HEK293 (cell line): Measurements from ENCODE around the gene TTLL13.

Experiments
- CTCF ChIA-PET: fragments of 350-600 bp; formaldehyde crosslinking; extraction: SDS; loops from one replicate; lab custom pipeline; 2021; ENCODE audit warnings: antibody characterized with exemption; lab: Yijun Ruan, JAX
- POLR2A ChIA-PET: fragments of 300-600 bp; formaldehyde crosslinking; extraction: SDS; loops from one replicate; lab custom pipeline; 2020; ENCODE audit warnings: antibody characterized with exemption, inconsistent platforms; lab: Yijun Ruan, JAX
- H3K27ac ChIP-seq: fragments of 200-500 bp; sonication (Bioruptor generic); 2 replicates; pipeline ENCODE4 v1.5.1; 2014; ENCODE audit warnings: low read depth, low read length, control low read depth, inconsistent platforms; ENCODE audit errors: extremely low read depth
- H3K36me3 ChIP-seq, 2 experiments: fragments of 200-500 bp in 1 of 2; sonication (Bioruptor generic) in 1 of 2; 1 replicate in 1 of 2; 2 replicates in 1 of 2; pipeline ENCODE4 v1.5.1; 2014 to 2017; ENCODE audit warnings: inconsistent platforms in 2 of 2, low read length in 2 of 2; ENCODE audit not compliant: control insufficient read depth in 2 of 2, insufficient read depth in 1 of 2
- H3K4me1 ChIP-seq: fragments of 200-500 bp; sonication (Bioruptor generic); 2 replicates; pipeline ENCODE4 v1.5.1; 2014; ENCODE audit warnings: mild to moderate bottlenecking, low read length, inconsistent platforms; ENCODE audit not compliant: control insufficient read depth, insufficient read depth
- H3K4me3 ChIP-seq: 2 replicates; pipeline ENCODE4 v1.5.1; 2011; ENCODE audit warnings: low read depth, mild to moderate bottlenecking, control low read depth, low read length, moderate library complexity
- H3K9me3 ChIP-seq: fragments of 200-500 bp; sonication (Bioruptor generic); 2 replicates; pipeline ENCODE4 v1.5.1; 2014; ENCODE audit warnings: low read depth, low read length, inconsistent platforms; ENCODE audit not compliant: control insufficient read depth, insufficient read depth
- FEZF1 ChIP-seq: fragments of 450-650 bp; formaldehyde crosslinking; IDR thresholded peaks from 2 replicates; pipeline ENCODE4 v1.5.1; 2016; ENCODE audit warnings: missing biosample characterization, missing genetic modification characterization
- HOXC10 ChIP-seq: sonication (generic); formaldehyde crosslinking; IDR thresholded peaks from 2 replicates; pipeline ENCODE4 v1.8.1; 2023; ENCODE audit warnings: mild to moderate bottlenecking, missing genetic modification reagents
- KLF16 ChIP-seq: fragments of 450-650 bp; formaldehyde crosslinking; IDR thresholded peaks from 2 replicates; pipeline ENCODE4 v1.5.1; 2017; ENCODE audit warnings: missing biosample characterization, missing genetic modification characterization
- MYNN ChIP-seq: fragments of 450-650 bp; formaldehyde crosslinking; IDR thresholded peaks from 2 replicates; pipeline ENCODE4 v1.5.1; 2016; ENCODE audit warnings: missing biosample characterization, missing genetic modification characterization, borderline replicate concordance
- RBAK ChIP-seq: fragments of 450-650 bp; formaldehyde crosslinking; IDR thresholded peaks from 2 replicates; pipeline ENCODE4 v1.5.1; 2016; ENCODE audit warnings: missing biosample characterization, missing genetic modification characterization
- SP7 ChIP-seq: fragments of 450-650 bp; formaldehyde crosslinking; IDR thresholded peaks from 2 replicates; pipeline ENCODE4 v1.5.1; 2016; ENCODE audit warnings: missing biosample characterization, missing genetic modification characterization
- ZFP41 ChIP-seq: fragments of 450-650 bp; formaldehyde crosslinking; IDR thresholded peaks from 2 replicates; pipeline ENCODE4 v1.5.1; 2016; ENCODE audit warnings: missing biosample characterization, missing genetic modification characterization, borderline replicate concordance
- ZNF121 ChIP-seq: fragments of 450-650 bp; formaldehyde crosslinking; IDR thresholded peaks from 2 replicates; pipeline ENCODE4 v1.5.1; 2016; ENCODE audit warnings: missing biosample characterization, missing genetic modification characterization
- ZNF292 ChIP-seq: fragments of 450-650 bp; formaldehyde crosslinking; IDR thresholded peaks from 2 replicates; pipeline ENCODE4 v1.5.1; 2016; ENCODE audit warnings: low read depth, missing biosample characterization, missing genetic modification characterization, borderline replicate concordance
- ZNF777 ChIP-seq: fragments of 450-650 bp; formaldehyde crosslinking; IDR thresholded peaks from 2 replicates; pipeline ENCODE4 v1.5.1; 2017; ENCODE audit warnings: missing biosample characterization, missing genetic modification characterization, borderline replicate concordance
- TF ChIP-seq, protein P1 (sequence below): fragments of 450-650 bp; formaldehyde crosslinking; IDR thresholded peaks from 2 replicates; pipeline ENCODE4 v1.5.1; 2016; ENCODE audit warnings: missing biosample characterization, missing genetic modification characterization
- TF ChIP-seq, protein P2 (sequence below): fragments of 450-650 bp; formaldehyde crosslinking; IDR thresholded peaks from 2 replicates; pipeline ENCODE4 v1.5.1; 2016; ENCODE audit warnings: missing biosample characterization, missing genetic modification characterization
- TF ChIP-seq, protein P3 (sequence below): fragments of 450-650 bp; formaldehyde crosslinking; IDR thresholded peaks from 2 replicates; pipeline ENCODE4 v1.5.0; 2017; ENCODE audit warnings: missing biosample characterization, missing genetic modification characterization, borderline replicate concordance

TTLL13 gene

DNA sequence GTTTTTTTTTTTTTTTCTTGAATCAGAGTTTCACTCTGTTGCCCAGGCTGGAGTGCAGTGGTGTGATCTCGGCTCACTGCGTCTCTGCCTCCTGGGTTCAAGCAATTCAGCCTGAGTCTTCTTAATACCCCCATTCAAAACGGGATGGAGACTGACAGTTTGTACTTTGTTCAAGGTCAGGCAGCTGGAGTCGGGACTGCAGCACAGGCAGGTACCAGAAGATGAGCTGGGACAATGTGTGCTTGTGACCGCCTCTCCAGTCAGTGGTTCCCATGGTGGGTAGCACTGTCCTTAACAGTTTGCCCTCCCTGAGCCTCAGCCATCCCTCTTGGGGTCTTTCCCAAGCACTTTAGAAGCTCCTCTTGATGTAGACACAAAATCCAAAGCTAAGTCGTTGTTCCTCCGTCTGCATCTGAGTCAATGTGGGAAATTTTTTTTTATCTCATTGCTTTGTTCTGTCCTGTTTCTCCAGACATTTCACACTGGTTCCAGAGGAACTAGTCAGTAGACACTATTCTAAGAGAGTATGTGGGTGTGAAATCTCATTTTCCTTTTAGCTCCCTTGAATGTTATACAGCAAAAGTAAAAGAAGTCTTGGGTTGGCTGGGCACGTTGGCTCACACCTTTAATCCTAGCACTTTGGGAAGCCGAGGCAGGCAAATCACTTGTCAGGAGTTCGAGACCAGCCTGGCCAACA, 5.3 kb upstream of the TTLL13 start (continued):
- TF ChIP-seq, protein P1, sequence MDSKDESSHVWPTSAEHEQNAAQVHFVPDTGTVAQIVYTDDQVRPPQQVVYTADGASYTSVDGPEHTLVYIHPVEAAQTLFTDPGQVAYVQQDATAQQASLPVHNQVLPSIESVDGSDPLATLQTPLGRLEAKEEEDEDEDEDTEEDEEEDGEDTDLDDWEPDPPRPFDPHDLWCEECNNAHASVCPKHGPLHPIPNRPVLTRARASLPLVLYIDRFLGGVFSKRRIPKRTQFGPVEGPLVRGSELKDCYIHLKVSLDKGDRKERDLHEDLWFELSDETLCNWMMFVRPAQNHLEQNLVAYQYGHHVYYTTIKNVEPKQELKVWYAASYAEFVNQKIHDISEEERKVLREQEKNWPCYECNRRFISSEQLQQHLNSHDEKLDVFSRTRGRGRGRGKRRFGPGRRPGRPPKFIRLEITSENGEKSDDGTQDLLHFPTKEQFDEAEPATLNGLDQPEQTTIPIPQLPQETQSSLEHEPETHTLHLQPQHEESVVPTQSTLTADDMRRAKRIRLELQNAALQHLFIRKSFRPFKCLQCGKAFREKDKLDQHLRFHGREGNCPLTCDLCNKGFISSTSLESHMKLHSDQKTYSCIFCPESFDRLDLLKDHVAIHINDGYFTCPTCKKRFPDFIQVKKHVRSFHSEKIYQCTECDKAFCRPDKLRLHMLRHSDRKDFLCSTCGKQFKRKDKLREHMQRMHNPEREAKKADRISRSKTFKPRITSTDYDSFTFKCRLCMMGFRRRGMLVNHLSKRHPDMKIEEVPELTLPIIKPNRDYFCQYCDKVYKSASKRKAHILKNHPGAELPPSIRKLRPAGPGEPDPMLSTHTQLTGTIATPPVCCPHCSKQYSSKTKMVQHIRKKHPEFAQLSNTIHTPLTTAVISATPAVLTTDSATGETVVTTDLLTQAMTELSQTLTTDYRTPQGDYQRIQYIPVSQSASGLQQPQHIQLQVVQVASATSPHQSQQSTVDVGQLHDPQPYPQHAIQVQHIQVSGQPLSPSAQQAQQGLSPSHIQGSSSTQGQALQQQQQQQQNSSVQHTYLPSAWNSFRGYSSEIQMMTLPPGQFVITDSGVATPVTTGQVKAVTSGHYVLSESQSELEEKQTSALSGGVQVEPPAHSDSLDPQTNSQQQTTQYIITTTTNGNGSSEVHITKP (tag by site-specific recombination), result no peak
- TF ChIP-seq RBAK (tag by site-specific recombination), result no peak

GRCh38 chr15:90248789-90249202, 560 bp upstream of the TTLL13 start:
- Histone ChIP-seq H3K4me1 (no peaks in the 10 kb centered on the region; the same call in 1 of the 2 replicates), H3K4me3 (no peak overlapping the region), H3K36me3 (no peaks in the 10 kb centered on the region), H3K9me3 (no peaks in the 10 kb centered on the region), H3K27ac (no peak overlapping the region)
- TF ChIP-seq ZNF777 (tag by site-specific recombination) (0 out of 2 replicates have a peak, but pooled peaks have one; percentile 45), ZNF121 (tag by site-specific recombination) (peak; percentile 99), FEZF1 (tag by site-specific recombination) (no peak)
- TF ChIP-seq, protein P2, sequence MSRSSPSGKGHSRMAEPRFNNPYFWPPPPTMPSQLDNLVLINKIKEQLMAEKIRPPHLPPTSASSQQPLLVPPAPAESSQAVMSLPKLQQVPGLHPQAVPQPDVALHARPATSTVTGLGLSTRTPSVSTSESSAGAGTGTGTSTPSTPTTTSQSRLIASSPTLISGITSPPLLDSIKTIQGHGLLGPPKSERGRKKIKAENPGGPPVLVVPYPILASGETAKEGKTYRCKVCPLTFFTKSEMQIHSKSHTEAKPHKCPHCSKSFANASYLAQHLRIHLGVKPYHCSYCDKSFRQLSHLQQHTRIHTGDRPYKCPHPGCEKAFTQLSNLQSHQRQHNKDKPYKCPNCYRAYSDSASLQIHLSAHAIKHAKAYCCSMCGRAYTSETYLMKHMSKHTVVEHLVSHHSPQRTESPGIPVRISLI (tag by site-specific recombination), result peak; percentile 73
- ChIA-PET POLR2A (interaction anchor here (0.6 to 2.4 kb wide), 18 partner anchors 8 to 682 kb away, joined by 3 to 38 read pairs (median 3); partner anchors contain the start of genes CIB1, GDPGP1, IDH2 and IQGAP1), CTCF (interaction anchor here (0.7 to 2.0 kb wide), 5 partner anchors 16 to 106 kb away, joined by 3 to 9 read pairs (median 5); partner anchors contain the start of gene CIB1)

- Histone ChIP-seq H3K27ac (no peak overlapping the region), H3K36me3 (no peaks in the 10 kb centered on the region), H3K4me3 (no peak overlapping the region), H3K9me3 (no peaks in the 10 kb centered on the region), H3K4me1 (no peaks in the 10 kb centered on the region)
- ChIA-PET CTCF (interaction anchor here (0.6 kb wide), 1 partner anchor 37 kb away, joined by 3 read pairs; no protein-coding TSS in a partner anchor), POLR2A (interaction anchor here (1.2 kb wide), 1 partner anchor 8 kb away, joined by 3 read pairs; the partner anchor contains the start of gene TTLL13)
- TF ChIP-seq KLF16 (tag by site-specific recombination) (no peak), ZFP41 (tag by site-specific recombination) (no peak), HOXC10 (CRISPR knock-in tag) (no peak), MYNN (no peak), SP7 (tag by site-specific recombination) (no peak), ZNF292 (tag by site-specific recombination) (no peak)
- TF ChIP-seq, protein P3, sequence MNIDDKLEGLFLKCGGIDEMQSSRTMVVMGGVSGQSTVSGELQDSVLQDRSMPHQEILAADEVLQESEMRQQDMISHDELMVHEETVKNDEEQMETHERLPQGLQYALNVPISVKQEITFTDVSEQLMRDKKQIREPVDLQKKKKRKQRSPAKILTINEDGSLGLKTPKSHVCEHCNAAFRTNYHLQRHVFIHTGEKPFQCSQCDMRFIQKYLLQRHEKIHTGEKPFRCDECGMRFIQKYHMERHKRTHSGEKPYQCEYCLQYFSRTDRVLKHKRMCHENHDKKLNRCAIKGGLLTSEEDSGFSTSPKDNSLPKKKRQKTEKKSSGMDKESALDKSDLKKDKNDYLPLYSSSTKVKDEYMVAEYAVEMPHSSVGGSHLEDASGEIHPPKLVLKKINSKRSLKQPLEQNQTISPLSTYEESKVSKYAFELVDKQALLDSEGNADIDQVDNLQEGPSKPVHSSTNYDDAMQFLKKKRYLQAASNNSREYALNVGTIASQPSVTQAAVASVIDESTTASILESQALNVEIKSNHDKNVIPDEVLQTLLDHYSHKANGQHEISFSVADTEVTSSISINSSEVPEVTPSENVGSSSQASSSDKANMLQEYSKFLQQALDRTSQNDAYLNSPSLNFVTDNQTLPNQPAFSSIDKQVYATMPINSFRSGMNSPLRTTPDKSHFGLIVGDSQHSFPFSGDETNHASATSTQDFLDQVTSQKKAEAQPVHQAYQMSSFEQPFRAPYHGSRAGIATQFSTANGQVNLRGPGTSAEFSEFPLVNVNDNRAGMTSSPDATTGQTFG (tag by site-specific recombination), result no peak
Observed at GRCh38 chr15:90257776-90258175, 8.4 kb downstream of the TTLL13 start.
